Stomach (tissue), 4 donors: ENCODE results near the gene PTPRU.

ENCODE experiments used
- CTCF ChIP-seq, 7 experiments: fragments of 450-650 bp in 4 of 7; fragments of 200-600 bp in 3 of 7; sonication (generic) in 3 of 7; IDR thresholded peaks; one replicate each; pipeline ENCODE4 v1.5.1; 2016 to 2019; ENCODE audit warnings: antibody characterized with exemption in 7 of 7, control low read depth in 2 of 7, mild to moderate bottlenecking in 1 of 7
- EP300 ChIP-seq: sonication (generic); formaldehyde crosslinking; IDR thresholded peaks from one replicate; pipeline ENCODE4 v1.6.1; 2017; ENCODE audit warnings: antibody characterized with exemption
- POLR2A ChIP-seq, 4 donors: fragments of 450-650 bp; IDR thresholded peaks; one replicate each; pipeline ENCODE4 v1.6.1; 2016; ENCODE audit warnings: antibody characterized with exemption in 4 of 4, control low read depth in 2 of 4, mild to moderate bottlenecking in 1 of 4, moderate library complexity in 1 of 4

- TF ChIP-seq CTCF (IDR thresholded peaks at IDR 0.05): no peak
- TF ChIP-seq EP300: no peak
- TF ChIP-seq POLR2A (IDR thresholded peaks at IDR 0.05): no peak
Measured at GRCh38 chr1:29213055-29213454, 23.3 kb upstream of the PTPRU start.
